ENCODE data around the gene AP1S3.
"Not testable (repeated sequence)": the region's sequence is repeated elsewhere in the genome, so short reads cannot be mapped to it uniquely, and the experiment has no call there.

AP1S3 gene

GRCh38 chr2:223837287-223838061 lies at the start of gene AP1S3:
TSS of gene AP1S3 (minus strand) at chr2:223837582. CDS start at chr2:223837450, 132 bp downstream.
- peak; percentile 40 for DNase-seq (ENCODE audit: low read depth)

GRCh38 chr2:223887127-223887526 lies 49.7 kb upstream of the AP1S3 start:
- no peak for DNase-seq (ENCODE audit: low read depth)

- no peak for DNase-seq (ENCODE audit: low read depth)
These were observed 49.3 kb upstream of the AP1S3 start for GRCh38 chr2:223886726-223887125.

- DNase-seq (ENCODE audit: low read depth), result no peak
These were observed 47.0 kb upstream of the AP1S3 start for GRCh38 chr2:223884399-223884798.

- DNase-seq (ENCODE audit: low read depth), result no peak
These were observed 45.3 kb upstream of the AP1S3 start for GRCh38 chr2:223882715-223883114.

- DNase-seq (ENCODE audit: low read depth), result no peak
These were observed 43.4 kb upstream of the AP1S3 start for GRCh38 chr2:223880796-223881195.

GRCh38 chr2:223877721-223878410 lies 40.5 kb upstream of the AP1S3 start:
- DNase-seq (ENCODE audit: low read depth), result no peak

- DNase-seq (ENCODE audit: low read depth), result no peak
These were observed 36.3 kb upstream of the AP1S3 start for GRCh38 chr2:223873672-223874071.

GRCh38 chr2:223872772-223873171 lies 35.4 kb upstream of the AP1S3 start:
- DNase-seq (ENCODE audit: low read depth), result not testable (repeated sequence)

GRCh38 chr2:223871661-223872060 lies 34.3 kb upstream of the AP1S3 start:
- DNase-seq (ENCODE audit: low read depth), result not testable (repeated sequence)

GRCh38 chr2:223870840-223871611 lies 33.6 kb upstream of the AP1S3 start:
- DNase-seq (ENCODE audit: low read depth), result no peak

GRCh38 chr2:223868005-223868404 lies 30.6 kb upstream of the AP1S3 start:
- DNase-seq (ENCODE audit: low read depth), result no peak

GRCh38 chr2:223865907-223866508 lies 28.6 kb upstream of the AP1S3 start:
- no peak for DNase-seq (ENCODE audit: low read depth)

- no peak for DNase-seq (ENCODE audit: low read depth)
These were observed 27.7 kb upstream of the AP1S3 start for GRCh38 chr2:223865124-223865523.

GRCh38 chr2:223863491-223863890 lies 26.1 kb upstream of the AP1S3 start:
- DNase-seq (ENCODE audit: low read depth), result no peak

GRCh38 chr2:223860809-223861738 lies 23.7 kb upstream of the AP1S3 start:
- DNase-seq (ENCODE audit: low read depth), result no peak

GRCh38 chr2:223859070-223859469 lies 21.7 kb upstream of the AP1S3 start:
- no peak for DNase-seq (ENCODE audit: low read depth)

GRCh38 chr2:223856584-223856983 lies 19.2 kb upstream of the AP1S3 start:
- DNase-seq (ENCODE audit: low read depth), result no peak

GRCh38 chr2:223856021-223856420 lies 18.6 kb upstream of the AP1S3 start:
- no peak for DNase-seq (ENCODE audit: low read depth)

GRCh38 chr2:223855426-223855825 lies 18.0 kb upstream of the AP1S3 start:
- no peak for DNase-seq (ENCODE audit: low read depth)

- no peak for DNase-seq (ENCODE audit: low read depth)
These were observed 17.4 kb upstream of the AP1S3 start for GRCh38 chr2:223854741-223855140.
